Measurements from ENCODE around the gene CDC42SE1.

The CDC42SE1 gene

DNA sequence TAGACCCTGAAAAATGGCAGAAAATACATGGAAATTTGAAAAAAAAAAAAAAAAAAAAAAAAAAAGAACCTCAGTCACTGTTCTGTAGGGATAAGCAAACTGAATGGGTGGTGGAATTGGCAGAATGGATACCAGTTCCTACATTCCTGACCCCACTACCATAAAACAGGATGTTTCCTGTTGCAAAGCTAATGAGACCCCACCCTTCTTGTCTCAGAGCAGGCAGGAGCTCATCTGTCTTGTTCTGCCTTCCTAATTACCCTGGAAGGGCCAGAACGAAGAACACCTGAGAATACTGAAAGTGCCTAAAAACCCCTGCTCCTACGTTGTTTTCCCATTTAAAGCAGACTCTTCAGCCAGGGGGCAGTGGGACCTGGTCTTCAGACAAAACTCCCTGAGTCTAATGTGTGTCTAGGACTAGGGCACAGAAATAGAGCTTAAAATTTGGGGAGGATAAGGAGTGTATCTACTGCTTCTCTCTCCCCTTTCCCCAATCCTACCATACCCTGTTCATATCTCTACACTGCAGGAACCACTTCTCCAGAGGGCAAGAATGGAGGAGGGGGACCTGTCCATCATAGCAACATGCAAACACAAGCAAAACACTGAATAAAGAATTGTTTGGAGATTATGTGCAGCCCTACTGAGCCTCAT, 7.9 kb downstream of the CDC42SE1 start:
- no peak for FAIRE-seq

DNA sequence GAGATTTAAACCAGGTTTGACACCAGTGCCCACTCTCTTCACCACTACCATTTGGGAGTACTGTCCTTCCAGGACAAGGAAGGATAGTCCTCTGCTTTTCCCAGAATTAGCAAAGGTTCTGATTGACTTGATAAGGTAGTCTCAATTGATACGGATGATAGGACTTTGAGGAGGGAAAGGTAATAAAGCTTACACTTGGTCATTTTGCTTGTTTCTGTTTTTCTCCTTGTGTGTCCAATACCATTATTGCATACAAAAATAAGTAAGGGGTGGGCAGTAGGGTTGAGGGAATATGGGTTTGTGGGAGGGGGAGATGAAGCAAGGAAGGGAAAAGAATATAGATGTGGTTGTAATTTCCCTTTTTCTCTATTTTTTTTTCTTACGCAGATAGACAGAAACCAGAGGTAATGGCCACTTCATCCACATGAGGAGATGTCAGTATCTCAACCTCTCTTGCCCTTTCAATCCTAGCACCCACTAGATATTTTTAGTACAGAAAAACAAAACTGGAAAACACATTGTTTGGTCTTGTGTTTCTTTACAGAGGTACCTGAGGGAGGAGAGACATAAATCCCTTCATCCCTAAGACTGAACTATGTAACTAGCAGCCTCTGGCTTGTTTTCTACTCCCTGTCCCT, 9.3 kb downstream of the CDC42SE1 start:
- FAIRE-seq = no peak

DNA sequence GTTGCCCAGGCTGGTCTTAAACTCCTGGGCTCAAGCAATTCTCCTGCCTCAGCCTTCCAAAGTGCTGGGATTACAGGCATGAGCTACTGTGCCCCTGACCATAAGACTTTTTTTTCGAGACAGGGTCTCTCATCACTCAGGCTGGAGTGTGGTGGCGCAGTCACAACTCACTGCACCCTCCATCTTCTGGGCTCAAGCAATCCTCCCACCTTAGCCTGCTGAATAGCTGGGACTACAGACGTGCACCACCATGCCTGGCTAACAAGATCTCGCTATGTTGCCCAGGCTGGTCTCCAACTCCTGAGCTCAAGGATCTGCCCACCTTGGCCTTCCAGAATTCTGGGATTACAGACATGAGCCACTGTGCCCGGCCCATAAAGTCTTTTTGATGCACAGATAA, 10.0 kb downstream of the CDC42SE1 start:
- FAIRE-seq = no peak

DNA sequence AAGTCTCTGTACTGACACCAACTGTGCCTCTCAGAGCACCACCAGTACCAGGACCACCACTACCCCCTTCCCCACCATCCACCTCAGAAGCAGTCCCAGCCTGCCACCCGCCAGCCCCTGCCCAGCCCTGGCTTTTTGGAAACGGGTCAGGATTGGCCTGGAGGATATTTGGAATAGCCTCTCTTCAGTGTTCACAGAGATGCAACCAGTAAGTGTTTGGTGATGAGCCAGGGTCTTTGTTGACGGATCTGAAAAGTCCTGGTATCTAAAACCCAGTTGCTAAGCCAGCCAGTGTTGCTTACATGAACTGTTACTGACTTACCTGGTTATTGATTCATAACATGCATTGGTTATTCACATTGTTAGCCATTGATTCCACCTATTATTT, 10.8 kb downstream of the CDC42SE1 start:
- FAIRE-seq = no peak

DNA sequence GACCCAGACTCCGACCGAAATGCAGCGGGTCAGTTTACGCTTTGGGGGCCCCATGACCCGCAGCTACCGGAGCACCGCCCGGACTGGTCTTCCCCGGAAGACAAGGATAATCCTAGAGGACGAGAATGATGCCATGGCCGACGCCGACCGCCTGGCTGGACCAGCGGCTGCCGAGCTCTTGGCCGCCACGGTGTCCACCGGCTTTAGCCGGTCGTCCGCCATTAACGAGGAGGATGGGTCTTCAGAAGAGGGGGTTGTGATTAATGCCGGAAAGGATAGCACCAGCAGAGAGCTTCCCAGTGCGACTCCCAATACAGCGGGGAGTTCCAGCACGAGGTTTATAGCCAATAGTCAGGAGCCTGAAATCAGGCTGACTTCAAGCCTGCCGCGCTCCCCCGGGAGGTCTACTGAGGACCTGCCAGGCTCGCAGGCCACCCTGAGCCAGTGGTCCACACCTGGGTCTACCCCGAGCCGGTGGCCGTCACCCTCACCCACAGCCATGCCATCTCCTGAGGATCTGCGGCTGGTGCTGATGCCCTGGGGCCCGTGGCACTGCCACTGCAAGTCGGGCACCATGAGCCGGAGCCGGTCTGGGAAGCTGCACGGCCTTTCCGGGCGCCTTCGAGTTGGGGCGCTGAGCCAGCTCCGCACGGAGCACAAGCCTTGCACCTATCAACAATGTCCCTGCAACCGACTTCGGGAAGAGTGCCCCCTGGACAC, 11.3 kb downstream of the CDC42SE1 start:
- no peak for FAIRE-seq

DNA sequence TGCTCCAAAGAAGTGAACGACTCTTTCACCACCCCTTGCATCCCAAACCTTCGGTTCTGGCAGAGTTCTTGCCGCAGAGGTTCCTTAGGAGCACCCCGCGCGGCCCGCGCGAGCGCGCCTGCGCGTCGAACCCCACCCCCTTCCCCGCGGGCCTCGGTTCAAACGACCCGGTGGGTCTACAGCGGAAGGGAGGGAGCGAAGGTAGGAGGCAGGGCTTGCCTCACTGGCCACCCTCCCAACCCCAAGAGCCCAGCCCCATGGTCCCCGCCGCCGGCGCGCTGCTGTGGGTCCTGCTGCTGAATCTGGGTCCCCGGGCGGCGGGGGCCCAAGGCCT, 11.9 kb downstream of the CDC42SE1 start, which contains the start of gene C1orf56:
C1orf56 (plus strand) TSS at position 161 of the 334 bp plus-strand sequence; CDS start at position 258, 97 bp downstream.
- no peak for FAIRE-seq

DNA sequence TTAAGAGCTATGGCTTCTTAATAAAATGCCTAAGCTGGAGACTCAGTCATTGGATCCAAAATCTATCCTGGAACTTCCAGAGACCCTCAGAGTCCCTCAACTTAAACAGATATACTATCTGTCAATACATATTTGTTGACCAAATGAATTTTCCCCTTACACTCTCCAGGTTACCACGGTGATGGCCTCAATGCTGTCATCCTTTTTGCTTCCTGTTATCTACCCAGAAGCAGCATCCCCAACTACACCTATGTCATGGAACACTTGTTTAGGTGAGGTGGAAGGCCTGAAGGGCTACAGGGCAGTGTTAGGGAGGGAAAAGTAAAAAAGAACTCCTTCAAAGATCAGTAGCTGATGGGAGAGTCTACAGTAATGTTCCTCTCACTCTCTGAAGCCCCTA, 16.3 kb downstream of the CDC42SE1 start:
- FAIRE-seq = no peak

DNA sequence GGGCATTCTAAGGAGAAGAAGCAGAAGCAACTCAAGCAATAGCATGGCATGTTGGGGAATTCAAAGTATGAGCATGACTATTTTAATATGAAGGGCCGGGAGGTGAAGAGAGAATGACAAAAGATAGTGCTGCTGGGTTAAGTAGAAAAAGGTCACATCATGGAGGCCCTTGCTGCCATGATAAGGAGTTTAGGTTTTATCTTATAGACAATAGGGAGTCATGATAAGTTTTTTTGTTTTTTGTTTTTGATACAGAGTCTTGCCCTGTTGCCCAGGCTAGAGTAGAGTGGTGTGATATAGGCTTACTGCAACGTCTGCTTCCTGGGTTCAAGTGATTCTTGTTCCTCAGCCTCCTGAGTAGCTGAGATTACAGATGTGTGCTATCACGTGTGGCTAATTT, 19.9 kb downstream of the CDC42SE1 start:
- no peak for FAIRE-seq

DNA sequence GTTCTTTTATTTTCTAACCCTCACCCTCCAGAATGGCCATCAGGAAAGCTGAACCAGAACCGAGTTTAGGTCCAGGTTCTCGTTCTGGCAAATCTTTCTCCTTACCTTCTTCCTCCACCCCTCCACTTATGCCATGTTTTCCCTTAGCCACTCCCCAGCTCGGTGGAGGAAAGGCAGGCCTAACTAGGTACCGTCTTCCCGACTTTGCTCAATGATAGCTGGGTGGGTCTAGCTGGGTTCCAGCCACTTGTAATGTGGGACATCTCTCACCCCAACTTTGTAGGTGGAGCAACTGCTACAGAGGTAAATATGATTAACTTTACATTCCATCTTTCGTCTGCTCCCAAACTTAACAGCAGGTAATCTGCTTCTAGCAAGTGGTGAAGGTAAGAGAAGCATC, 22.4 kb downstream of the CDC42SE1 start:
- FAIRE-seq = no peak

DNA sequence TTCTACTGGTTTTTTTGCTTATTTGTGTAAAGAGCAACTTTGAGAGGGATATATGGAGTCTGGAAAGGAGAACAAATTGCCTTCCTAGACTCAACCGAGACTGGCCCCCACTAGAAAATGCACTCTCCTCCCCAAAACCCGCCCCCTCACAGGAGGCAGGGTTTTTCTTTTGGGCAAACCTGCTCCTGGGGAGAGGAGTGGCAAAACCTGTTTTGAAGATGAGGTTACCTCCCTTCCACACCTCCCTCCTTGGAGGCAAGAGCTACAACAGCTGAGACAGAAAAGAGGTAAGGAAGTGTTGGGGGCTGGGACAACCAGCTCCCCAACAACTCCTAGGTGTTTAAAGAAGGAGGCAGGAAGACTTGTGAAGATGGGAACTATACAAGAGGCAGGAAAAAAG, 23.1 kb downstream of the CDC42SE1 start, which contains the start of gene BNIPL:
BNIPL (plus strand) TSS at position 231 of the 400 bp plus-strand sequence; CDS start at position 371, 140 bp downstream.
- no peak for FAIRE-seq

DNA sequence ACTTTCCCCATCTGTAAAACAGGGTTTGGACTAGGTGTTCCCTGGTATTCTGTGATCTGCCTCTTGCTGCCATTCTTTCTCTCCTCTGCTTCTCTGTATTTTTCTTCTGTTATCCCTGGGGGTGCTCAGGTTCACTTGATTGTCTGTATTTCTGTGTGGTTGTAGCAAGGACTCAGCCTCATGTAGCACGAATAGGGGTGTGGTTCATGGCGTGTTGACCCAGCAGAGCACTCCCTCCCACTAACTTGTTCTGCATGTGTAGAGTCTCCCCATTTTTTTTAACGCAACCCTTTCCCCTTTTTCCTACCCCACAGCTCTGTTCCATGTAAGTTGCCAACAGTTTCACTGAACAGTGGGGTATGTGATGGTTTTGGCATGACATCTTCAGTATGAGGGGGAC, 24.3 kb downstream of the CDC42SE1 start:
- no peak for FAIRE-seq

DNA sequence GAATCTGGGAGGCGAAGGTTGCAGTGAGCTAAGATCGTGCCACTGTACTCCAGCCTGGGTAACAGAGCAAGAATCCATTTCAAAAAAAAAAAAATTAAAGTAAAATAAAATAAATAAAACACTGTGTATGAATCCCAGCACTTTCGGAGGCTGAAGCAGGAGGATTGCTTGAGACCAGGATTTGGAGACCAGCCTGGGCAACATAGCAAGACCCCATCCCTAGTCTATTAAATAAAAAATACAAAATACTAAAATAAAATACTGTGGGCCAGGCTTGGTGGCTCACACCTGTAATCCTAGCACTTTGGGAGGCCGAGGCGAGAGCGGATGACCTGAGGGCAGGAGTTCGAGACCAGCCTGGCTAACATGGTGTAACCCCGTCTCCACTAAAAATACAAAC, 27.3 kb downstream of the CDC42SE1 start:
- FAIRE-seq = no peak

DNA sequence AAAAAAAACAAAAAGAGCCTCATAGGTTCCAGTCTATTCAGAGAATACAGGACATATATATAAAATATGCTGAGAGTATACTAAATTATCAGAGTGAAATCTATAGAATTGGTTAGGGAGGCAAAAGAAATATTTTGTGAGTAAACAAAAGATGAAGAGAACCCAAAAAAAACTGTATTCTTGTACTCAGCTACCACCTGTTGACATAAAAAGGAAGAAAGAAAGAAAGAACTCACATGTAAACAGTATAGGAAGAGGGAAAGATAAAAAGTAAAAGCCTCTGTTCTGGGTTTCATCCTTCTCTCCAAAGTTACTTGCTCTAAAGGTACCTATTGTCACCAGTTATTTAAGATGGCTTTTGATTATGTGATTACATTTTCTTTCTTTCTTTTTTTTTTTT, 33.0 kb downstream of the CDC42SE1 start:
- FAIRE-seq = no peak

DNA sequence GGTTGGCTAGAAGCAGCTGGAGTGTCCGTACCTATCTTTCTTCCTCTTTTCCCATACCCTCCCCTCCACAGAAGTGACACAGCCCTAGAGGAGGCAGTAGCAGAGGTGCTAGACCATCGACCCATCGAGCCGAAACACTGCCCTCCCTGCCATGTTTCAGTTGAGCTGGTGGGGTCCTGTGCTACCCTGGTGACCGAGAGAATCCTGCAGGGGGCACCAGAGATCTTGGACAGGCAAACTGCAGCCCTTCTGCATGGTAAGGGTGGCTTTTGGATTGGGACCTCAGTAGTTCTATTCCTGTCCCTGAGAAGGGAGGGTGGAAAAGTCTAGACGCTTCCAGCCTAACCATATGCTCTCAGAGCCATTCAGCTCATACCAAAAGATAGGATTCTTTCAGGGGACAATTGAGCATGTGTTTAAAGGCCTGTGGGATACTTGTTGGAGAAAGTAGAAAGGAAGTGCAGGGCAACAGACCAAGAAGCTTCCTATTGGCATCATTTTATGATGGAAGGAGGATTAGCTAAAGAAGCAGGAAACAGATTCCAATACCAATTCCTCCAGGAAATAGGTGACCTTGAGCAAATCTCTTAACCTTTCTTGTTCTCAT, 34.8 kb downstream of the CDC42SE1 start:
- peak; percentile 42 for FAIRE-seq

DNA sequence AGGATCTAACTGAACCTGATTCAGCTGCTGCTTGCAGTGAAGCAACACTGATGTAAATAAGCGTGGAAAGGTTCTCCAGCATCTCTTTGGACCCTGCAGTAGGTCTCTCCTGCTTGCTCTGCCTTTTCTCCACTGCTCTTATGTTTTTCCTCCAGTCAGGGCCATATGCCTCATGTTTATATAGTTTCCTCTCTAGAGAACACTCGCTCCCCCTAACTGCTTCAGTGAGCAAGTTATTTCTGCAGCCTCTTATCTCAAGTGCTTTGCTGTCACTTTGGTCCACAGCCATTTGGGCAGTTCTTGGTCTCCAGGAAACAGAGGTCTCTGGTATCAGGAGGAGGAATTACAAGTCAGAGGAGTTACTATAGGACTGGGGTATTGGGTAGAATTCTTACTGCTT, 45.9 kb downstream of the CDC42SE1 start:
- no peak for FAIRE-seq

DNA sequence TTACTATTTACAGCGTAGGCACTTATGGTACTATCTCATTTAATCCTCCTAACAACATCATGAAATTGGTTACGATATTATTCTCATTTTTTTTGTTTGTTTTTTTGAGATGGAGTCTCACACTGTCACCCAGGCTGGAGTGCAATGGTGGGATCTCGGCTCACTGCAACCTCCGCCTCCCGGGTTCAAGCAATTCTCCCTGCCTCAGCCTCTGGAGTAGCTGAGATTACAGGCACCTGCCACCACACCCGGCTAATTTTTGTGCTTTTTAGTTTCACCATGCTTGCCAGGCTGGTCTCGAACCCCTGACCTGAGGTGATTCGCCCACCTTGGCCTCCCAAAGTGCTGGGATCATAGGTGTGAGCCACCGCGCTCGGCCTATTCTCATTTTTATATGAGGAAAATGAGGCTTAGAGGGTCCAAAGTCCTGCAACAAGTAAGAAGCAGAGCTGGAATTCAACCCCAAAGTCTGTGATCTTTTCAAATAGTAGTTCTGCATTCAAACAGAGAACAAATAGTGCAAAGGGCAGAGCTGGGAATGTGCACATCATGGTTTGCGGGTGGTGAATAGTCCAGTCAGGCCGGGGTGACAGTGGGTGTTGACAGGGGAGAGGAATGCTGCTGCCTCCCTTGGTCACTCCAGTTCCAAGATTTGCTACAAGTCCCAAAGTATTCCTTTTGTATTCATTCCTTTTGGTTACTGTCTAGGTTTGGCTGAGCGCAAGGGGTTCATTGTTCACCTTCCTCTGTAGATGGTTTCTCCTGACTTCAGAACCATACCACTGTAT, 46.5 kb downstream of the CDC42SE1 start:
- FAIRE-seq = no peak

DNA sequence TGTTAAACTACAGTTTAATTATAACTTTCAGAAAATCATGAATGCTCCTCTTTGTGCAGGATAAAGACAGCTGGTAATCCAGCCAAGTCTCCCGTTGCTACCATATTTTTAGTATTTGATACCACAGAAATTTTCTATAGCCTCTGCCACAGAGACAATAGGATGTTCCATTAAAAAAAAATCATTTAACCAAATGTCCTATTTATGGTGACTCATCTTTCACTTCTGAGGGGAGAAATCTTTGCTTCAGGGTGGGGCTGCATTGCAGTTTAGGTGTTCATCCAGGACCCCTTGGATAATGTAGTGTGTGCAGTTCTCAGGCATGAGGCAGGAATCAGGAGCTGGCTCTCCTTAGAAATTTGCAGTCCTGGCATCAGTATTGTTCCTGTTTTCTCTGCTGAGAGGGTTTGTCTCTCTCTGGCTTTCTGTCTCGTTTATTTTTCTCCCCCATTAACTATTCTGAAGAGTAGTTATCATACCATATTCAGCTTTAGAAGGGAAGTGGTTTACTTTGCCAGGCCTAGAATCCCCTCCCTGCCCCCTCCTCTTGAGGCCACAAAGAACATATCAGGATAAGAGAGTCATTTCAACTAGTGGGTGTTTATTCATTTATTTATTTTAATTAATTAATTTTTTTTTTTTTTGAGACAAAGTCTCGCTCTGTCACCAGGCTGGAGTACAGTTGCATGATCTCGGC, 48.1 kb downstream of the CDC42SE1 start:
- FAIRE-seq = no peak

DNA sequence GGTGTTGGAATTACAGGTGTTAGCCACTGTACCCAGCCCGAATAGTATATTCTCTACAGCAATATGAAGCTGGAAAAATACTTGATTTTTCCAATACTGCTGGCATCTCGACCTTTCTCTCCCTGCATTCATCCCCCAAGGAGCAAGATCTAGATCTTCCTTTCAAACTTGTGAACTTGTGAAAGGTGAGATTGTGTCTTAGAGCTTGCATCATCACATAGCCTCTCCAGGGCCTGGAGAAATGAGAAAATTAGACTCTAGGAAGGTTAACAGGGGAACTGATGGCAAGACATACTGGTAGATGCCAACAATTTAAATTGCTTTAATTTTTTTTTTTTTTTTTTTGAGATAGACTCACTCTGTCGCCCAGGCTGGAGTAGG, 49.1 kb downstream of the CDC42SE1 start:
- no peak for FAIRE-seq

DNA sequence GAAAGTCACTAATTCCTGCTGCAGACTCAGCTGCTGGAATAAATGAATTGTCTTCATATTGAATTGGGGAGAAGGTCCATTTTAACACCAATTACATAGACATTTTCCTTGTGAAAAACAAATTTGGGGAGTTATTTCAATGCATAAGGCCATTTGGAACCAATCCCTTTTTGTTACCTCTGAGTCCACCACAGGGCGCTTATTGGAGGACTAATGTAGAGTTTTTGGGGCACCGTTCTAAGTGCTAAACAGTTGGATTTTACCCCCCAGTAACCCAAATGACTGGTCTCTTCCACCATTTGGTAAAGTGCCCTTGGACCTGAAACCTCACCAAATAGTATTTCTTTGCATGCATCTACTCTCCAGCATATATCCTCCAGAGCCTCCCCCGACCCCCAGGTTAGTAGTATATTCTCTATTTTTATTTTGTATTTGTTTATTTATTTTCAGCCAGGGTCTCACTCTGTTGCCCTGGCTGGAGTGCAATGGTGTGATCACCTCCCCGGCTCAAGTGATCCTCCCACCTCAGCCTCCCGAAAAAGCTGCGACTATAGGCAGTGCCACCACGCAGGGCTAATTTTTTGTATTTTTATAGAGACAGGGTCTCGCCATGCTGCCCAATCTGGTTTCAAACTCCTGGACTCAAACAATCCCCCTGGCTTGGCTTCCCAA, 49.6 kb downstream of the CDC42SE1 start:
- no peak for FAIRE-seq

DNA sequence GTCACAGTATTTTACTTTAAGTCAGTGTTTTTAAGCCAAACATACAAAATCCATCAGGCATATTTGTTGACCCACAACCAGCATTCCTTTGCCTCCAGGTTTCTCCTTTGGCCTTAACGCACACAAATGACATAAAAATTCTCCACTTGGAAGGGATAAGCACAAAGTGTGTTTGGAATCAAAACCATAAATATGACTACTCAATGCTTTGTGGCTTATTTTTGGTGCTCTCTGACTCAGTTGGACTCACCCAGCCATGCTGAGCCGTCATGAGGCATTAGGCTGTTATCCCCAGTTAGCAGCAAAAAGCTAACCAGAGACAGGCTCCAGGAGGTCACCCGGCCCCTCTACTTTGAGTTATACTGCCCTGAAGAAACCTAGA, 50.2 kb downstream of the CDC42SE1 start:
- no peak for FAIRE-seq

Measured in G401.6 (cell line).